Parathyroid adenoma (tissue), 2 donors: ENCODE results near the gene SVOP.

ENCODE experiments used
- H2AFZ ChIP-seq: fragments of 300-600 bp; sonication (generic); one replicate; pipeline ENCODE4 v1.7.0; 2017; ENCODE audit warnings: antibody characterized with exemption, mild to moderate bottlenecking
- H3K27ac ChIP-seq: fragments of 300-600 bp; sonication (generic); one replicate; pipeline ENCODE4 v1.7.0; 2017
- H3K27me3 ChIP-seq: fragments of 300-600 bp; sonication (generic); one replicate; pipeline ENCODE4 v1.7.0; 2017; ENCODE audit warnings: low read length; ENCODE audit not compliant: control insufficient read depth, insufficient read depth
- H3K36me3 ChIP-seq: fragments of 300-600 bp; sonication (generic); one replicate; pipeline ENCODE4 v1.7.0; 2017; ENCODE audit warnings: low read length; ENCODE audit not compliant: control insufficient read depth, insufficient read depth
- H3K4me1 ChIP-seq: fragments of 300-600 bp; sonication (generic); one replicate; pipeline ENCODE4 v1.7.0; 2017; ENCODE audit warnings: control low read depth
- H3K4me2 ChIP-seq: fragments of 300-600 bp; sonication (generic); one replicate; pipeline ENCODE4 v1.7.0; 2017; ENCODE audit warnings: low read length
- H3K4me3 ChIP-seq: fragments of 300-600 bp; sonication (generic); one replicate; pipeline ENCODE4 v1.7.0; 2017; ENCODE audit warnings: low read depth, low read length
- H3K79me2 ChIP-seq: fragments of 300-600 bp; sonication (generic); one replicate; pipeline ENCODE4 v1.7.0; 2017; ENCODE audit warnings: control low read depth
- H3K9ac ChIP-seq: fragments of 300-600 bp; sonication (generic); one replicate; pipeline ENCODE4 v1.7.0; 2017; ENCODE audit warnings: mild to moderate bottlenecking
- H3K9me3 ChIP-seq: fragments of 300-600 bp; sonication (generic); one replicate; pipeline ENCODE4 v1.7.0; 2017; ENCODE audit warnings: low read length; ENCODE audit not compliant: control insufficient read depth
- TF ChIP-seq, protein P1 (sequence below): fragments of 300-600 bp; sonication (generic); IDR thresholded peaks from one replicate; pipeline ENCODE4 v1.7.0; 2017; ENCODE audit warnings: antibody characterized with exemption, mild to moderate bottlenecking
- donor health status: primary hyperparathyroidism.

The SVOP gene

DNA sequence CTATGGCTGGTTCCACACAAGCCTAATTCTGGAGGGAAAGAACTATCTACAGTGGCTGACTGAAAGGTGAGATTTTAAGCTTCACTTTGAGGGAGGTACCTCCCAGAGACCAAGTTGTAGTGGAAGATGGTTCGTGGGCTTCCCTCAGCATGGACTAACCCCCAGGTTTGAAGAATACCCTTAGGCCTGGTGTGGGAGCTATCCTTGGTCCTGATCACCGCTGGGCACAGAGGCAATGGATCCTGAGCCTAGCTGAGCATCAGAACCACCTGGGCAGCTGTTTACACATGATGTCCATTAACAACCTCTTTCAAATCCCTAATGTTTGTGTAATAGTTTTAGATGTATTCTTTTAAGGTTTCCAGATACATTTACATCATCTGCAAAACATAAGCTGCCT, 130.7 kb downstream of the SVOP start:
- Histone ChIP-seq H3K9ac (no peak overlapping the region), H3K79me2 (no peaks in the 10 kb centered on the region), H3K36me3 (no peaks in the 10 kb centered on the region), H3K9me3 (no peaks in the 10 kb centered on the region), H3K4me1 (no peaks in the 10 kb centered on the region), H2AFZ (no peak overlapping the region), H3K27me3 (no peaks in the 10 kb centered on the region), H3K4me2 (no peak overlapping the region), H3K4me3 (no peak overlapping the region), H3K27ac (no peak overlapping the region)
- TF ChIP-seq, protein P1, sequence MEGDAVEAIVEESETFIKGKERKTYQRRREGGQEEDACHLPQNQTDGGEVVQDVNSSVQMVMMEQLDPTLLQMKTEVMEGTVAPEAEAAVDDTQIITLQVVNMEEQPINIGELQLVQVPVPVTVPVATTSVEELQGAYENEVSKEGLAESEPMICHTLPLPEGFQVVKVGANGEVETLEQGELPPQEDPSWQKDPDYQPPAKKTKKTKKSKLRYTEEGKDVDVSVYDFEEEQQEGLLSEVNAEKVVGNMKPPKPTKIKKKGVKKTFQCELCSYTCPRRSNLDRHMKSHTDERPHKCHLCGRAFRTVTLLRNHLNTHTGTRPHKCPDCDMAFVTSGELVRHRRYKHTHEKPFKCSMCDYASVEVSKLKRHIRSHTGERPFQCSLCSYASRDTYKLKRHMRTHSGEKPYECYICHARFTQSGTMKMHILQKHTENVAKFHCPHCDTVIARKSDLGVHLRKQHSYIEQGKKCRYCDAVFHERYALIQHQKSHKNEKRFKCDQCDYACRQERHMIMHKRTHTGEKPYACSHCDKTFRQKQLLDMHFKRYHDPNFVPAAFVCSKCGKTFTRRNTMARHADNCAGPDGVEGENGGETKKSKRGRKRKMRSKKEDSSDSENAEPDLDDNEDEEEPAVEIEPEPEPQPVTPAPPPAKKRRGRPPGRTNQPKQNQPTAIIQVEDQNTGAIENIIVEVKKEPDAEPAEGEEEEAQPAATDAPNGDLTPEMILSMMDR: no peak

DNA sequence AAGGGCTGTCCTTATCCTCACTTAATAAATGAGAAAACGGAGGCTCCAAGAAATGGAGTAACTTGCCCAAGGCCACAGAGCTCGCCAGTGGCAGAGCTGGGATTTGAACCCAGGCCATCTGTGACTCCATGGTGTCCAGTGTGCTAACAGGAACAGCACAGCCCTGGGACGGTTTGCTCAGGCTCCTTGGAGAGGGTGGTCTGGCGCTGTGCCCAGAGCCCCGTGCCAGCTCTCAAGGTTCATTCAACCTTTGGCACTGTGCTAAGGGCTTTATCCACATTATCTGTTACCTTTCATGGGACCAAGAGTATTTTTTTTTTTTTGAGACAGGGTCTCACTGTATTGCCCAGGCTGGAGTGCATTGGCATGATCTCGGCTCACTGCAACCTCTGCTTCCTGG, 132.8 kb downstream of the SVOP start:
- H3K27ac ChIP-seq: no peak overlapping the region
- no peak overlapping the region for H3K4me3 ChIP-seq
- H3K4me2 ChIP-seq: no peak overlapping the region
- no peaks in the 10 kb centered on the region for H3K36me3 ChIP-seq
- H2AFZ ChIP-seq: no peak overlapping the region
- H3K9ac ChIP-seq: no peak overlapping the region
- no peaks in the 10 kb centered on the region for H3K27me3 ChIP-seq
- H3K79me2 ChIP-seq: no peaks in the 10 kb centered on the region
- no peaks in the 10 kb centered on the region for H3K9me3 ChIP-seq
- TF ChIP-seq, protein P1: no peak
- H3K4me1 ChIP-seq: no peaks in the 10 kb centered on the region

GRCh38 chr12:108886873-108887629, 133.8 kb downstream of the SVOP start:
- no peaks in the 10 kb centered on the region for H3K4me1 ChIP-seq
- no peak overlapping the region for H3K4me2 ChIP-seq
- H3K27me3 ChIP-seq: no peaks in the 10 kb centered on the region
- no peak overlapping the region for H3K4me3 ChIP-seq
- TF ChIP-seq, protein P1: no peak
- no peaks in the 10 kb centered on the region for H3K36me3 ChIP-seq
- H3K9me3 ChIP-seq: no peaks in the 10 kb centered on the region
- H3K9ac ChIP-seq: no peak overlapping the region
- no peak overlapping the region for H3K27ac ChIP-seq
- H3K79me2 ChIP-seq: no peaks in the 10 kb centered on the region
- no peak overlapping the region for H2AFZ ChIP-seq

DNA sequence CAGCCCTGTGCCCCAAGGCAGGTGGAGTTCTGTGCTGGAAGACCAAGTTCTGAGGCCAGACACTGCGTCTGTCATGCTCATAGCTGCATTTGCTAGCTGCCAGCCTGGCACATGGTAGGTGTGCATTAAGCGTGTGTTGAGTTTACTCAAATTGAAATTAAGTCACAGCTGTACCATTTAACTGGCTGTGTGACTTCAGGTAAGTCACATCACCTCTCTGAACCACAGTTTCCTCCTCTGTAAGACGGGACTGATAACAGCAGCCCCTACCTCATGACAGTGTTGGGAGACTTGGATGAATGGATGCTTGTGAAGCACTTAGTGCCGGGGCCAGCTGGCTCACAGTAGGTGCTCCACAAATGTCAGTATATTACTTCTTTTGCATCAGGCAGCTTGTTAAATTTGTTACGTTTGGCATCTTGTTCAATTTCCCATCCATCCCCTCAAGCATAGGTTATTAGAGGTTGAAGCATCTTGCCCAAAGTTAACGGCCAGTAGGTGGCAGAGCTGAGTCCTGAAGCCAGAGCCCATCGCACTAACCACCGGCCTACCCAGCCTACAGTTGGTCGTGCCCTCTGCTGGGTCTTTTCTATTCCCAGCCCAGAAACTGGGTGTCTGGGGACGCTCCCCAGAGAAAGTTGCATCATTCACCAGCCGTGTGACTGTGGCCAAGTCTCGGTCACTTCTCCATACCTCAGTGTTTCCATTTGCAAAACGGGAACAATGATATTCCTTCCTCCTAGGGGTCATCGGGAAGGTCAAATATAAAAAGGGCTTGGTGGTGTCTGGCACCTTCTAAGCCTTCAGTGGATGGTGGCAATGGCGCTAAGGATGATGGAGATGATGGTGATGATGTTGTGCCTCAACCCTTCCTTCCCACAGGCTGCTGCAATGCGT, 136.5 kb downstream of the SVOP start:
- Histone ChIP-seq H3K27me3 (no peaks in the 10 kb centered on the region), H3K4me1 (no peaks in the 10 kb centered on the region), H3K27ac (no peak overlapping the region), H3K4me2 (no peak overlapping the region), H3K79me2 (no peaks in the 10 kb centered on the region), H3K4me3 (no peak overlapping the region), H3K9ac (no peak overlapping the region), H2AFZ (no peak overlapping the region), H3K9me3 (no peaks in the 10 kb centered on the region), H3K36me3 (no peaks in the 10 kb centered on the region)
- TF ChIP-seq, protein P1: peak; percentile 54
